Kidney epithelial cell (primary cell): ENCODE data around the gene TMEM240. TPM values are rescaled to one million over a fixed set of nuclear protein-coding genes. Genes with fewer than 3 reads are reported as not detected.
"Not testable (repeated sequence)": the region's sequence is repeated elsewhere in the genome, so short reads cannot be mapped to it uniquely, and the experiment has no call there.

Experiments
- DNase-seq: peaks from one replicate; pipeline ENCODE4 v3.0.0-alpha.2; 2010; ENCODE audit warnings: low read depth
- H3K27me3 ChIP-seq: 2 replicates; pipeline ENCODE4 v1.6.0; 2011; ENCODE audit warnings: low read length; ENCODE audit not compliant: control insufficient read depth, insufficient read depth
- H3K36me3 ChIP-seq: 2 replicates; pipeline ENCODE4 v1.5.1; 2011; ENCODE audit warnings: low read length; ENCODE audit not compliant: control insufficient read depth, insufficient read depth
- H3K4me3 ChIP-seq: 2 replicates; pipeline ENCODE4 v1.5.1; 2011; ENCODE audit warnings: low read depth, mild to moderate bottlenecking, control low read depth, low read length
- total RNA-seq: library from RNA; depleted of rRNA; stranded (reverse); fragments of >200 nt; gene quantifications from 2 replicates; pipeline ENCODE4 v1.2.3, GENCODE V29; 2015
- TF ChIP-seq, protein P1 (sequence below): IDR thresholded peaks from 2 replicates; pipeline ENCODE4 v1.5.1; 2011; ENCODE audit warnings: mild to moderate bottlenecking, moderate library complexity, low read length, control low read depth, inconsistent platforms; ENCODE audit not compliant: insufficient read depth, poor library complexity, severe bottlenecking

Gene TMEM240
- total RNA-seq, 1 donor from 2014 or later, result 3.9 TPM

DNA sequence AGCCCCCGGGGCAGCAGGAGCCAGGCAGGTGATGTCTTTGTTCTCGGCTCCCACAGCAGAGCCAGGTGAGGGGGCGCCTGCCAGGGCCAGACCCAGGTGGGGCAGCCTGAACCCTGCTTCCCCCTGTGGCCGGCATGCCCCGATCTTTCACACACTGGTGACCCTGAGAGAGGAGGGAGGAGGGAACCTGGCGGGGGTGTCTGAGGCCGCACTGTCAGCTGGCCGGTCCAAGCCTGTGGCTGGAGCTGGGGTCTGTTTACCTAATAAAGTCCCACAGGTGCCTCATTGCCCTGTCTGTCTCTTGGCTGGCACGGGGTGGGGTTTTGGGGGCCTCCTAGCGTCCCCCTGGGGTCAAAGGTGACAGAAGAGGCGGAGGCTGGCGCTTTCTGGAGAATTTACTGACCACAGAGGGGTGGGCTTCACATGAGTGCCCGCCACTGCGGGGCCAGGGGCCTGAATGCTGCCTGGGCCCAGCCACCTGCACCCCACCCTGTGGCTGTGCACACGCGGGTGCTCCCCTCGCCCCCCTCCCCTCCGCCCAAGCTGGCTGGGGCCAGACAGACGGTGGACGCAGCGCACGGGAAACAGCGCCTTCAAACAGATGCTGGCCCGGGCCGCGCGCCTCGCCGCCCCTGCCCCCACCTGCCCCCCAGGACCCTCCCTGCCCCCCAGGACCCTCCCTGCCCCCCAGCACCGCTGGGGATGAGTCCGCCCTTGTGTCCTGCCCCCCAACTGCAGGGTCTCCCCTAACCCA is 5.8 kb downstream of the TMEM240 start:
- no peak for DNase-seq
- peaks cover 2% of the 10 kb centered on the region for H3K36me3 ChIP-seq
- H3K4me3 ChIP-seq, result no peak overlapping the region
- H3K27me3 ChIP-seq, result no peaks in the 10 kb centered on the region
- TF ChIP-seq, protein P1, sequence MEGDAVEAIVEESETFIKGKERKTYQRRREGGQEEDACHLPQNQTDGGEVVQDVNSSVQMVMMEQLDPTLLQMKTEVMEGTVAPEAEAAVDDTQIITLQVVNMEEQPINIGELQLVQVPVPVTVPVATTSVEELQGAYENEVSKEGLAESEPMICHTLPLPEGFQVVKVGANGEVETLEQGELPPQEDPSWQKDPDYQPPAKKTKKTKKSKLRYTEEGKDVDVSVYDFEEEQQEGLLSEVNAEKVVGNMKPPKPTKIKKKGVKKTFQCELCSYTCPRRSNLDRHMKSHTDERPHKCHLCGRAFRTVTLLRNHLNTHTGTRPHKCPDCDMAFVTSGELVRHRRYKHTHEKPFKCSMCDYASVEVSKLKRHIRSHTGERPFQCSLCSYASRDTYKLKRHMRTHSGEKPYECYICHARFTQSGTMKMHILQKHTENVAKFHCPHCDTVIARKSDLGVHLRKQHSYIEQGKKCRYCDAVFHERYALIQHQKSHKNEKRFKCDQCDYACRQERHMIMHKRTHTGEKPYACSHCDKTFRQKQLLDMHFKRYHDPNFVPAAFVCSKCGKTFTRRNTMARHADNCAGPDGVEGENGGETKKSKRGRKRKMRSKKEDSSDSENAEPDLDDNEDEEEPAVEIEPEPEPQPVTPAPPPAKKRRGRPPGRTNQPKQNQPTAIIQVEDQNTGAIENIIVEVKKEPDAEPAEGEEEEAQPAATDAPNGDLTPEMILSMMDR, result no peak

DNA sequence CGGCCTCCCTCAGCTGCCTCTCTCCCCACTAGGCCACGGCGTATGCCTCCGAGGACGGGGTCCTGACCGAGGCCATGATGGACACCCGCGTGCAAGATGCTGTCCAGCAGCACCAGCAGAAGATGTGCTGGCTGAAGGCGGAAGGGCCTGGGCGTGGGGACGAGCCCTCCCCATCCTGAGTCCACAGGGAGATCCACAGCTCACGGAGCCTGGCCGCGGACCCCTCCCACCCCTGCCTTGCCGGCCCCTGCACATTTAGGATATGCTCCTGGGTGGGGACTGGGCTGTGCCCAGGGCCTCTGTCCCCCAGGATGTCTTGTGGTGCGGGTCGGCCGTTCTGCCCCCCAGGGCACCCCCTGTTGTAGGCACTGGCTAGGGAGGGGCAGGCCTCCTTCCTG is 6.5 kb downstream of the TMEM240 start:
- not testable (repeated sequence) for H3K4me3 ChIP-seq, H3K27me3 ChIP-seq, DNase-seq, H3K36me3 ChIP-seq

DNA sequence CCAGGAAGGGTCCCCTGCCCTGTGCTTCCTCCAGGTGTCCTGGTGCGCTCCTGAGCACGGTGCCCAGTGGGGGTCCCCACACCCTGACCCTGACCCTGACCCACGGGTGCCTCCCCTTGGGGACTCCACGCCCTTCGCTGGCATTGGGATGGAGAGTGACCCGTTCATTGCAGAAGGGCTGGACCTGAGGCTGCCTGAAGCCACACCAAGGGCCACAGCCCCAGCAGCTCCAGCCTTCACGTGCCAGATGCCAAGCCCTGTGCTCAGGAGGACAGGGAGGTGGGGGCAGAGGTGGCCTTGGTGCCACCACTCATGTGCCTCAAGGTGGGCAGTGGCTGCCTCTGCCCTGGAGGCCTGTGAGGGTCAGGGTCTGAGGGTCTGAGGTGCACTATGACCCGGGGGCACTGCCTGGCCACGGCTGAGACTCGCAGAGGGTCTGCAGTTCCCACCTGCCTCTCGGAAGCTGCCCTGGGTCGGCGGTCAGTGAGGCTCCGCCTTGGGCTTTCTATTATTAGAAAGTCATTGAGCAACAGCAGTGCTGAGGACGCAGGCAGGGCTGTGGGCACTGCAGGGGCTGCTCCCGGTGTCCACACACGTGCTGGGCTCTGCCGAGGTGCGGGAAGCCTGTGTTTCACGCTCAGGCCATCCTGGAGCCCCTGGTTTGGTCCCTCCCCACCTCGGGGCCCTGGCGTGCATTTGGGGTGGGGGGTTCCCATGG is 7.1 kb downstream of the TMEM240 start:
- not testable (repeated sequence) for DNase-seq, H3K27me3 ChIP-seq, H3K4me3 ChIP-seq, H3K36me3 ChIP-seq

- Histone ChIP-seq H3K4me3 (no peak overlapping the region), H3K36me3 (peaks cover 3% of the 10 kb centered on the region), H3K27me3 (no peaks in the 10 kb centered on the region)
- DNase-seq, result no peak
- TF ChIP-seq, protein P1, result no peak
These were observed 8.5 kb downstream of the TMEM240 start for GRCh38 chr1:1531947-1532346.

- no peaks in the 10 kb centered on the region for H3K27me3 ChIP-seq
- no peak overlapping the region for H3K4me3 ChIP-seq
- peaks cover 3% of the 10 kb centered on the region for H3K36me3 ChIP-seq
- TF ChIP-seq, protein P1, result no peak
- DNase-seq, result no peak
These were observed 10.5 kb downstream of the TMEM240 start for GRCh38 chr1:1529936-1530335.

DNA sequence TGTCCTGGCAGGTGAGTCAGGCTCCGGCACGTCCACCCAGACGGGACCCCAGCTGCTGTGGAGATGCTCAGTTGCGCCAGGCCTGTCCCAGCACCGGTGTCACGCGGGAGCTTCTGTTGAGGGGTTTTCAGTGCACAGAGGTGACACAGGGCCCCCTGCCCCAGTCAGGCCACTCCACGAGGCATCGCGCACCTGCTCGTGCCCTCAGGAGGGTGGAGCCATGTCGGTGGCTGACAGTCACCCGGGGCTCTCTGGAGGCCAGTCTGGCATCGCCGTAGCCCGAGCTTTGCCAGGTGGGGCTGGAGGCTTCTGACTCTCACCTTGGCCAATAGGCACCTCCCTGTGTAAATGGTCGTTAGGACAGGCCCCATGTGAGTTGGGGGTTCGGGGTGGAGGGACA is 11.1 kb downstream of the TMEM240 start:
- Histone ChIP-seq H3K36me3 (peaks cover 3% of the 10 kb centered on the region), H3K4me3 (no peak overlapping the region), H3K27me3 (no peaks in the 10 kb centered on the region)
- no peak for DNase-seq
- TF ChIP-seq, protein P1, result no peak
